Aorta (tissue), 5 donors: Measurements from ENCODE around the gene VEPH1. TPM values are rescaled to one million over a fixed set of nuclear protein-coding genes. Genes with fewer than 3 reads are reported as not detected.

Experiments used
- ATAC-seq: fragments of 200-7000 bp; cut with Tn5 transposase; one replicate; pipeline ENCODE4 v1.9.1; 2022; ENCODE audit warnings: moderate library complexity; ENCODE audit not compliant: low FRiP score
- DNase-seq, 2 donors: peaks; one replicate each; pipeline ENCODE4 v3.0.0-alpha.2; 2020
- H3K27ac ChIP-seq, 2 donors: one replicate each; pipeline ENCODE4 v1.5.1; 2013; ENCODE audit warnings: low read length in 2 of 2, mild to moderate bottlenecking in 2 of 2, moderate library complexity in 2 of 2, control low read depth in 1 of 2, inconsistent platforms in 1 of 2, low read depth in 1 of 2
- H3K27me3 ChIP-seq, 2 donors: one replicate each; pipeline ENCODE4 v1.6.1; 2013; ENCODE audit warnings: control low read depth in 1 of 2, low read length in 1 of 2, mild to moderate bottlenecking in 1 of 2, moderate library complexity in 1 of 2; ENCODE audit not compliant: insufficient read depth in 2 of 2, control insufficient read depth in 1 of 2
- H3K36me3 ChIP-seq, 2 donors: one replicate each; pipeline ENCODE4 v1.6.1; 2013; ENCODE audit warnings: control low read depth in 1 of 2, low read length in 1 of 2, mild to moderate bottlenecking in 1 of 2; ENCODE audit not compliant: insufficient read depth in 2 of 2, control insufficient read depth in 1 of 2
- H3K4me1 ChIP-seq, 2 donors: one replicate each; pipeline ENCODE4 v1.6.1; 2013; ENCODE audit warnings: low read length in 2 of 2, control low read depth in 1 of 2, mild to moderate bottlenecking in 1 of 2, moderate library complexity in 1 of 2; ENCODE audit not compliant: insufficient read depth in 2 of 2, control insufficient read depth in 1 of 2
- H3K4me3 ChIP-seq, 2 donors: one replicate each; pipeline ENCODE4 v1.5.1; 2013; ENCODE audit warnings: low read length in 2 of 2, control low read depth in 1 of 2, mild to moderate bottlenecking in 1 of 2
- H3K9me3 ChIP-seq: one replicate; pipeline ENCODE4 v1.6.1; 2013; ENCODE audit warnings: mild to moderate bottlenecking, low read length; ENCODE audit not compliant: control insufficient read depth
- WGBS, 2 donors: extraction: QIAGEN DNeasy Blood & Tissue Kit; methylation state at CpG; one replicate each; pipeline ENCODE4 v1.1.7; 2013; 5-methylcytosine and 5-hydroxymethylcytosine counted together
- intact Hi-C, 2 donors: fragments of 100-400 bp; cut with DNase I; formaldehyde crosslinking; loops; one replicate each; pipeline versions ENCODE4 v1.14.2 to v1.15.0; 2022
- polyA plus RNA-seq, 2 donors: library from polyadenylated mRNA; stranded (reverse); fragments of 200-250 nt; gene quantifications; one replicate each; pipeline ENCODE4 v1.2.3, GENCODE V29; 2013
- total RNA-seq, 2 donors: library from RNA; stranded (reverse); fragmentation: NEBNext Ultra II Directional; extraction: Animal tissue kit (Norgen Biotek cat#: 25700); gene quantifications; one replicate each; pipeline ENCODE4 v1.2.1, GENCODE V29; 2021
- donor health status: healthy with polysubstance abuse.
- donor health status: Bipolar disorder and iron deficiency.
- donor health status: DM: no; HTN: no; CAD: no.
- donor health status: DM: no; HTN: no; CAD: no.
- donor health status: DM: yes; HTN: yes; CAD: no.

The VEPH1 gene
- total and polyA plus RNA-seq, 4 donors: 0.77 to 0.81 TPM; not detected in 2

GRCh38 chr3:157231071-157231470 is 272.1 kb downstream of the VEPH1 start:
- 76 to 88% methylated on average over 3 of the region's 3 CpGs for WGBS, 2 donors
- no peak for ATAC-seq

DNA sequence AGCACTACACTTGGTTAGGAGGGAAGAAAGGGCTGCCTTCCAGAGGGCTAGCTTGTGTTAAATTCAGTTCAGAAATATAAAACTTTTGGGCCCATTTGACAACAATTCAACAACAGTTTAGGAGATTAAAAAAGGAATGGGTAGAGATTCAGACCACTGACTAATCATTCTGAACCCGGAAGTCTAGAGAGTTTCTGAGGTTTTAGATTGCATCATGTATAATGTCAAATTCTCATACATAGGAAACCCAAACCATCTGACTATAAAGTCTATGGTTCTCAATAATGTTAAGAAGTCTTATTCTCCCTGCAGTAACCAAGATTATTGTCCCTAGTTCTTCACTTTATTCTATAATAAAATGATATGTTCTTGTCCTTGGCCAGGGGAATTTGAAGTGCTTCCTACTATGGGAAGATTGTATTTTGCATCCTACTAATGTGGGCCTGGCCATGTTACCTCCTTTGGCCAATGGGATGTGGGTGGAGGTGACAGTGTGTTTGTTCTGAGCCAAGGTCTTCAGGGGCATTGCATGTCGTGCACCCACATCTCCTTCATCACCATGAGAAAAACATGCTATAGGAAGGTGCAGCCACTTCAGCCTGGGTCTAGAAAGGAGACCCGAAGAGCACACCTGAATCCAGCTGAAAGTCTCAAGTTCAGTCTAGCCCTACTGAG is 276.9 kb downstream of the VEPH1 start:
- DNase-seq (no peak), ATAC-seq (no peak)
- H3K36me3 ChIP-seq: no peaks in the 10 kb centered on the region
- H3K27ac ChIP-seq: no peak overlapping the region
- H3K9me3 ChIP-seq: no peaks in the 10 kb centered on the region
- no peak overlapping the region for H3K4me3 ChIP-seq
- intact Hi-C loops: loop anchor here in 1 of 2 donors (1.0 kb wide), 1 partner anchor 15 kb away; no protein-coding TSS in a partner anchor
- H3K4me1 ChIP-seq: no peaks in the 10 kb centered on the region
- no peaks in the 10 kb centered on the region for H3K27me3 ChIP-seq
- 76 to 90% methylated on average over 3 of the region's 3 CpGs for WGBS, 2 donors

More at GRCh38 chr3:157231071-157231470, 272.1 kb downstream of the VEPH1 start:
- Histone ChIP-seq H3K36me3 (no peaks in the 10 kb centered on the region), H3K9me3 (no peaks in the 10 kb centered on the region), H3K4me3 (no peak overlapping the region), H3K4me1 (no peaks in the 10 kb centered on the region), H3K27ac (no peak overlapping the region), H3K27me3 (no peaks in the 10 kb centered on the region)
- intact Hi-C loops: no loop called here
- DNase-seq: no peak

DNA sequence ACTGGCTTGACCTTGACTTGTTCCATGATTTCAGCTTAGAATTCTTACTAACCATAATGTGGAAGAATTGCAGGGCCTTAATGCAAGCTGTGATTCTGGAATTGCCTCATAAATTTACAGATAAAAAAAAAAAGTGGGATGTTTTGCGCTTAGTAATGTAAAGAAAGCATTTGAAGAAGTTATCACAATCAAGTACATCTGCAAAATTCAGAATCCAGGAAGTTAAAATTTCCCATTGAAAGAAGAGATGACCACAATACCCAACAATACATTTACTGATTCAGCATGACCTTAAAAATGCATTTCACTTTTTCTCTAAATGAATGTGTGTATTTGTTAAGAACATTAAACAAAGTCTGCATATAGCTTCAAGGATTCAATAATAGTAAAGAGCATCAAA is 278.2 kb downstream of the VEPH1 start:
- H3K27ac ChIP-seq: no peak overlapping the region
- no peak overlapping the region for H3K4me3 ChIP-seq
- intact Hi-C loops: no loop called here
- 94 to 96% methylated on average over 1 of the region's 1 CpG for WGBS, 2 donors
- no peak for DNase-seq
- H3K27me3 ChIP-seq: no peaks in the 10 kb centered on the region
- no peaks in the 10 kb centered on the region for H3K9me3 ChIP-seq
- no peaks in the 10 kb centered on the region for H3K4me1 ChIP-seq
- no peak for ATAC-seq
- H3K36me3 ChIP-seq: no peaks in the 10 kb centered on the region

DNA sequence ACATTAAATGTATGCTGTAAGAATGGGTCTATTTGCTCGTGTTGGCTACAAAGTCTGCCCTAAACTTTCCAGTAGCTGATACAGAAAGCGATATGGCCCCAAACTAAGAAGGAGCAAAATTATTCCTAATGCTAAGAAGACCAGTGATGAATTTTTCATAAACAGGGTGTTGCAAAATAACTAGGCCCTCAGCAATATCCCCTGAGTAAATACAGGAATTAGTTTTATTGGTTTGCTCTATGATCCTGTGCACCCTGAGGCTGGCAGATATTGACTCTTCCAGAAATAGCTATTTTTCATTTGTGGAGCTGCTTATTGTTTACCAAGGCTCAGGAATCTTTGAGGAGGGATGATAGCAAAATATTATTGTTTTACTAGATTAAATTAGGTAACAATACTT is 282.3 kb downstream of the VEPH1 start:
- intact Hi-C loops: no loop called here
- no peak overlapping the region for H3K27ac ChIP-seq
- no peaks in the 10 kb centered on the region for H3K9me3 ChIP-seq
- ATAC-seq (no peak), DNase-seq (no peak)
- H3K4me3 ChIP-seq: no peak overlapping the region
- no peaks in the 10 kb centered on the region for H3K27me3 ChIP-seq
- no peaks in the 10 kb centered on the region for H3K4me1 ChIP-seq
- no peaks in the 10 kb centered on the region for H3K36me3 ChIP-seq
- 86% methylated on average over 2 of the region's 2 CpGs for WGBS, 2 donors

DNA sequence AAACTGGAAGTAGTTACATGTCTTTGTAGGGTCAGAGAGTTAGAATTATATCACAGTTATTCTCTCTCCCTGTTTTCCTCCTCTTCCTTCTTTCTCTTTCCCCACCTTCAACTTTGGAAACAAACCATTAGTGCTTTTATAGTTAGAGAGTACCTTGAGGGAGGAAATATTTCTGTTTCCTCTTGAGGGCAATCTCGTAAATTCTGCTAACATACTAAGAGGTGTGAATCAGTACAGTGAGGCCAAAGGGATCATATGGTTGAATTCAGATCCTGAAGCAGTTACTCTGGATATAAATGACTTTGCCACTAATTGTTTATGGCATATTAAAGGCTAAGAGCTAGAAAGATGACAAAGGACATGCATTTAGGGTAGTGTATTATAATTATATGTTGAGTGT is 283.0 kb downstream of the VEPH1 start:
- ATAC-seq (no peak), DNase-seq (no peak)
- no peaks in the 10 kb centered on the region for H3K27me3 ChIP-seq
- no peak overlapping the region for H3K27ac ChIP-seq
- no peaks in the 10 kb centered on the region for H3K36me3 ChIP-seq
- H3K9me3 ChIP-seq: no peaks in the 10 kb centered on the region
- WGBS, 2 donors: 46 to 78% methylated on average over 1 of the region's 1 CpG
- intact Hi-C loops: no loop called here
- H3K4me1 ChIP-seq: no peaks in the 10 kb centered on the region
- no peak overlapping the region for H3K4me3 ChIP-seq

DNA sequence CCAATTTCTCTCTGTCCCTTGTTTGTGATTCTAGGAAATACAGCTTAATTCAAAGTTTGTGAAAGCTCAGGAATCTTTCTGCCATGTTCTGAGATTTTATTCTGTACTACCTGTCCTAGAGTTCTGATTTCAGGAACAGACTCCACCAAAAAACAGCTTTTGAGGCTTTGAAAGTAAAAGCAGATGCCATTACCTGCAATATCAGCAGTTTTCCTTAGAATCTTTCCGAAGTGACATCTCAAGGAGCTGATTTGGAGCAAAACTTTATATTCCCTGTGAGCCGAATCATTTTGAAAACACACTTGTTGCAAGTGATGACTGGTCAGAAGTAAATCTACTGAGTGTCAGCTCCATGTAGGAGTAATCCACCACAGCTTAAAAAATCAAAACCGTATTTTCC is 284.0 kb downstream of the VEPH1 start:
- 76 to 82% methylated on average over 3 of the region's 3 CpGs for WGBS, 2 donors
- no peak for ATAC-seq
- no peak for DNase-seq
- Histone ChIP-seq H3K9me3 (no peaks in the 10 kb centered on the region), H3K27me3 (no peaks in the 10 kb centered on the region), H3K4me1 (no peaks in the 10 kb centered on the region), H3K27ac (no peak overlapping the region), H3K36me3 (no peaks in the 10 kb centered on the region), H3K4me3 (no peak overlapping the region)
- intact Hi-C loops: no loop called here

Other genes starting within 250 kb of the VEPH1 start
- 10 to 100 TPM in 1 of 2 donors, 1 to 10 TPM in 1; 3.9 to 68.2 TPM for gene PTX3, start 66.6 kb downstream of the VEPH1 start, total RNA-seq
- gene PTX3, start 66.6 kb downstream of the VEPH1 start, polyA plus RNA-seq: 1 to 10 TPM; 1.4 to 3.1 TPM